Ramos (cell line): ENCODE measurements around the gene KCNH2.

Experiments
- in situ Hi-C: fragments of 300-500 bp; cut with MboI; formaldehyde crosslinking; loops from one replicate; pipeline ENCODE4 v1.14.3; 2022; ENCODE audit warnings: low sequenced_read_pairs; ENCODE audit not compliant: unreplicated experiment

The KCNH2 gene

GRCh38 chr7:150996376-150997074 is 18.4 kb upstream of the KCNH2 start:
- in situ Hi-C loops, result loop anchor here (25.0 kb wide), 1 partner anchor 559 kb away; no protein-coding TSS in a partner anchor

GRCh38 chr7:150994838-150995510 is 16.9 kb upstream of the KCNH2 start:
- in situ Hi-C loops, result loop anchor here (25.0 kb wide), 1 partner anchor 558 kb away; no protein-coding TSS in a partner anchor

GRCh38 chr7:150994141-150994837 is 16.2 kb upstream of the KCNH2 start:
- in situ Hi-C loops, result loop anchor here (25.0 kb wide), 1 partner anchor 557 kb away; no protein-coding TSS in a partner anchor

- in situ Hi-C loops, result loop anchor here (25.0 kb wide), 1 partner anchor 556 kb away; no protein-coding TSS in a partner anchor
Observed at GRCh38 chr7:150993511-150993910, 15.4 kb upstream of the KCNH2 start.

- in situ Hi-C loops, result loop anchor here (25.0 kb wide), 1 partner anchor 556 kb away; no protein-coding TSS in a partner anchor
Observed at GRCh38 chr7:150992833-150993302, 14.7 kb upstream of the KCNH2 start.

- in situ Hi-C loops, result loop anchor here (25.0 kb wide), 1 partner anchor 555 kb away; no protein-coding TSS in a partner anchor
Observed at GRCh38 chr7:150992051-150992640, 14.0 kb upstream of the KCNH2 start.

GRCh38 chr7:150990416-150991186 is 12.5 kb upstream of the KCNH2 start, which contains the start of gene NOS3:
Gene NOS3 (plus strand): TSS chr7:150991017. CDS start chr7:150993804, 2,787 bp downstream.
- in situ Hi-C loops, result loop anchor here (25.0 kb wide), 1 partner anchor 553 kb away; no protein-coding TSS in a partner anchor

- in situ Hi-C loops, result loop anchor here (5.0 to 25.0 kb wide), 3 partner anchors 92 to 552 kb away; no protein-coding TSS in a partner anchor
Observed at GRCh38 chr7:150989456-150989855, 11.3 kb upstream of the KCNH2 start.

GRCh38 chr7:150988230-150989226 is 10.4 kb upstream of the KCNH2 start:
- in situ Hi-C loops, result loop anchor here (5.0 to 25.0 kb wide), 3 partner anchors 91 to 551 kb away; no protein-coding TSS in a partner anchor

GRCh38 chr7:150986556-150986955 is 8.4 kb upstream of the KCNH2 start:
- in situ Hi-C loops, result loop anchor here (5.0 to 25.0 kb wide), 3 partner anchors 89 to 549 kb away; no protein-coding TSS in a partner anchor

- in situ Hi-C loops, result loop anchor here (5.0 to 25.0 kb wide), 3 partner anchors 89 to 549 kb away; no protein-coding TSS in a partner anchor
Observed at GRCh38 chr7:150986099-150986512, 8.0 kb upstream of the KCNH2 start.

GRCh38 chr7:150983893-150984368 is 5.8 kb upstream of the KCNH2 start:
- in situ Hi-C loops, result loop anchor here (25.0 kb wide), 1 partner anchor 547 kb away; no protein-coding TSS in a partner anchor

- in situ Hi-C loops, result loop anchor here (25.0 kb wide), 1 partner anchor 545 kb away; no protein-coding TSS in a partner anchor
Observed at GRCh38 chr7:150982351-150982750, 4.2 kb upstream of the KCNH2 start.

GRCh38 chr7:150981644-150982043 is 3.5 kb upstream of the KCNH2 start:
- in situ Hi-C loops, result loop anchor here (25.0 kb wide), 1 partner anchor 544 kb away; no protein-coding TSS in a partner anchor

GRCh38 chr7:150980663-150981062 is 2.5 kb upstream of the KCNH2 start:
- in situ Hi-C loops, result loop anchor here (25.0 kb wide), 1 partner anchor 543 kb away; no protein-coding TSS in a partner anchor

GRCh38 chr7:150979713-150980390 is 1.7 kb upstream of the KCNH2 start:
- in situ Hi-C loops, result loop anchor here (25.0 kb wide), 1 partner anchor 543 kb away; no protein-coding TSS in a partner anchor
